ENCODE results near the gene MESD.

DNA sequence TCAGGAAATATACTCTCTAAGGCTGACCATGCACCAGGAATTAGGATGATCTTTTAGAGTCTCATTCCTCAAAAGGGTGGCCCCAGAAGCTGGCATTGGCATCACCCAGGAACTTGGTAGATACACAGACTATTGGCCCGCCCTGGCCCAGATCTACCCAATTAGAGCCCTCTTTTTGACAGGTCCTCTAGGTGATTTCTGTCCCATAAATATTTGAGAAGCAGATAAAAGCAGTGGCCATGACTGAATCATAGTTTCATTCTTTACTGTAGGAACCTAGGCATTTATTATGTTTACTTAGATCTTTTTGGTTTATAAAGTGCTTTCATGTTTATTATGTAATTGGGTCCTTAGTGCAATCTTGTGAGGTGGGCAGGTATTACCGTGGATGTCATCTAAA lies 18.7 kb upstream of the MESD start:
- TF ChIP-seq, protein P1, sequence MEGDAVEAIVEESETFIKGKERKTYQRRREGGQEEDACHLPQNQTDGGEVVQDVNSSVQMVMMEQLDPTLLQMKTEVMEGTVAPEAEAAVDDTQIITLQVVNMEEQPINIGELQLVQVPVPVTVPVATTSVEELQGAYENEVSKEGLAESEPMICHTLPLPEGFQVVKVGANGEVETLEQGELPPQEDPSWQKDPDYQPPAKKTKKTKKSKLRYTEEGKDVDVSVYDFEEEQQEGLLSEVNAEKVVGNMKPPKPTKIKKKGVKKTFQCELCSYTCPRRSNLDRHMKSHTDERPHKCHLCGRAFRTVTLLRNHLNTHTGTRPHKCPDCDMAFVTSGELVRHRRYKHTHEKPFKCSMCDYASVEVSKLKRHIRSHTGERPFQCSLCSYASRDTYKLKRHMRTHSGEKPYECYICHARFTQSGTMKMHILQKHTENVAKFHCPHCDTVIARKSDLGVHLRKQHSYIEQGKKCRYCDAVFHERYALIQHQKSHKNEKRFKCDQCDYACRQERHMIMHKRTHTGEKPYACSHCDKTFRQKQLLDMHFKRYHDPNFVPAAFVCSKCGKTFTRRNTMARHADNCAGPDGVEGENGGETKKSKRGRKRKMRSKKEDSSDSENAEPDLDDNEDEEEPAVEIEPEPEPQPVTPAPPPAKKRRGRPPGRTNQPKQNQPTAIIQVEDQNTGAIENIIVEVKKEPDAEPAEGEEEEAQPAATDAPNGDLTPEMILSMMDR (IDR thresholded peaks at IDR 0.05), result no peak
- TF ChIP-seq POLR2A (IDR thresholded peaks at IDR 0.05) (no peak), POLR2AphosphoS5 (IDR thresholded peaks at IDR 0.05) (no peak)
